Osteoblast (primary cell): ENCODE results near the gene DNAJC5. TPM values are rescaled to one million over a fixed set of nuclear protein-coding genes. Genes with fewer than 3 reads are reported as not detected.
A peak's percentile ranks its signal among the peaks of the same experiment; 100 is the strongest.

Source experiments
- DNase-seq: peaks from one replicate; pipeline ENCODE4 v3.0.0; 2011; ENCODE audit warnings: low spot score, mixed read lengths; ENCODE audit not compliant: insufficient read length; ENCODE audit errors: missing footprints
- H2AFZ ChIP-seq: 2 replicates; pipeline ENCODE4 v1.6.0; 2011; ENCODE audit warnings: mild to moderate bottlenecking, low read length
- H3K27ac ChIP-seq: 2 replicates; pipeline ENCODE4 v1.5.1; 2011; ENCODE audit warnings: mild to moderate bottlenecking, low read depth, low read length, moderate library complexity
- H3K27me3 ChIP-seq: 2 replicates; pipeline ENCODE4 v1.6.0; 2012; ENCODE audit warnings: mild to moderate bottlenecking, control low read depth, inconsistent platforms, low read length, moderate library complexity; ENCODE audit not compliant: insufficient read depth
- H3K36me3 ChIP-seq: 2 replicates; pipeline ENCODE4 v1.5.1; 2011; ENCODE audit warnings: mild to moderate bottlenecking, low read length, control low read depth, moderate library complexity; ENCODE audit not compliant: insufficient read depth
- H3K4me1 ChIP-seq: 2 replicates; pipeline ENCODE4 v1.5.1; 2011; ENCODE audit warnings: mild to moderate bottlenecking, low read length, control low read depth, moderate library complexity; ENCODE audit not compliant: insufficient read depth
- H3K4me2 ChIP-seq: 2 replicates; pipeline ENCODE4 v1.6.0; 2011; ENCODE audit warnings: mild to moderate bottlenecking, low read length; ENCODE audit not compliant: insufficient read depth
- H3K4me3 ChIP-seq: fragments of 200-600 bp; sonication (generic); 3 replicates; pipeline ENCODE4 v1.5.1; 2012; ENCODE audit warnings: mild to moderate bottlenecking, low read length, inconsistent platforms; ENCODE audit not compliant: insufficient read depth
- H3K79me2 ChIP-seq: 2 replicates; pipeline ENCODE4 v1.6.0; 2012; ENCODE audit warnings: mild to moderate bottlenecking, low read length, control low read depth, inconsistent platforms; ENCODE audit not compliant: insufficient read depth
- H3K9me3 ChIP-seq: 2 replicates; pipeline ENCODE4 v1.5.1; 2011; ENCODE audit warnings: low read depth, low read length, control low read depth
- H4K20me1 ChIP-seq: 2 replicates; pipeline ENCODE4 v1.6.0; 2012; ENCODE audit warnings: mild to moderate bottlenecking, low read length, control low read depth; ENCODE audit not compliant: insufficient read depth
- CTCF ChIP-seq: IDR thresholded peaks from 2 replicates; pipeline ENCODE4 v1.5.1; 2011; ENCODE audit warnings: mild to moderate bottlenecking, low read depth, low read length, moderate library complexity; ENCODE audit errors: extremely low read depth
- total RNA-seq: library from RNA; depleted of rRNA; stranded (reverse); fragments of >200 nt; gene quantifications from 2 replicates; pipeline ENCODE4 v1.2.3, GENCODE V29; 2012

DNAJC5 gene
- total RNA-seq, 1 donor = 53.9 TPM

- no peak overlapping the region for H3K4me3 ChIP-seq
- H2AFZ ChIP-seq = no peak overlapping the region
- no peak overlapping the region for H3K27ac ChIP-seq
- peaks cover 15% of the 10 kb centered on the region for H4K20me1 ChIP-seq
- no peaks in the 10 kb centered on the region for H3K9me3 ChIP-seq
- H3K4me1 ChIP-seq = peaks cover 26% of the 10 kb centered on the region
- peaks cover 9% of the 10 kb centered on the region for H3K27me3 ChIP-seq
- no peak for TF ChIP-seq CTCF
- H3K79me2 ChIP-seq = peaks cover 32% of the 10 kb centered on the region
- no peak overlapping the region for H3K4me2 ChIP-seq
- peaks cover 6% of the 10 kb centered on the region for H3K36me3 ChIP-seq
- peak; percentile 85 for DNase-seq
These were observed 34.4 kb upstream of the DNAJC5 start for GRCh38 chr20:63860325-63861051.

DNA sequence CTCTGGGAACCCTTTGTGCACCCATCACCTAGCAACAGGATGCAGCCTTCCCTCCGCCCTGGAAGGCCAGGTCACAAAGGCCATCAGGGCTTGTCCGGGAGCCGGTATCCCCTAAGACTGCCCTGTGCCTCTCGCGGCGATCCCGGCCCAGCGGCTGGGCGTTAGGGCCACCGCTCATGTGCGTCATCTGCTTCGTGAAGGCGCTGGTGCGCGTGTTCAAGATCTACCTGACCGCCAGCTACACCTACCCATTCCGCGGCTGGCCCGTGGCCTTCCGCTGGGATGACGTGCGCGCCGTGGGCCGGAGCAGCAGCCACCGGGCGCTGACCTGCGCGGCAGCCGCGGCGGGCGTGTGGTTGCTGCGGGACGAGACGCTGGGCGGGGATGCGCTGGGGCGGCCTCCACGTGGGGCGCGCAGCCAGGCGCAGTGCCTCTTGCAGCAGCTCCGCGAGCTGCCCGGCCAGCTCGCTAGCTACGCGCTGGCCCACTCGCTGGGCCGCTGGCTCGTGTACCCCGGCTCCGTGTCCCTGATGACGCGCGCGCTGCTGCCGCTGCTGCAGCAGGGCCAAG lies 33.5 kb upstream of the DNAJC5 start, which contains the start of gene ABHD16B:
Gene ABHD16B, plus strand, starts transcription at position 134 of the 570 bp plus-strand sequence. Its CDS starts 43 bp downstream, at position 177.
- DNase-seq = peak; percentile 51
- Histone ChIP-seq H2AFZ (no peak within 1 kb of the TSS), H3K27me3 (no peaks in the 10 kb centered on the region), H3K9me3 (no peaks in the 10 kb centered on the region), H4K20me1 (peaks cover 16% of the 10 kb centered on the region), H3K79me2 (peaks cover 42% of the 10 kb centered on the region), H3K4me1 (peaks cover 31% of the 10 kb centered on the region), H3K4me2 (no peak within 1 kb of the TSS), H3K27ac (no peak within 1 kb of the TSS), H3K4me3 (no peak within 1 kb of the TSS), H3K36me3 (peaks cover 6% of the 10 kb centered on the region)
- no peak for TF ChIP-seq CTCF

DNA sequence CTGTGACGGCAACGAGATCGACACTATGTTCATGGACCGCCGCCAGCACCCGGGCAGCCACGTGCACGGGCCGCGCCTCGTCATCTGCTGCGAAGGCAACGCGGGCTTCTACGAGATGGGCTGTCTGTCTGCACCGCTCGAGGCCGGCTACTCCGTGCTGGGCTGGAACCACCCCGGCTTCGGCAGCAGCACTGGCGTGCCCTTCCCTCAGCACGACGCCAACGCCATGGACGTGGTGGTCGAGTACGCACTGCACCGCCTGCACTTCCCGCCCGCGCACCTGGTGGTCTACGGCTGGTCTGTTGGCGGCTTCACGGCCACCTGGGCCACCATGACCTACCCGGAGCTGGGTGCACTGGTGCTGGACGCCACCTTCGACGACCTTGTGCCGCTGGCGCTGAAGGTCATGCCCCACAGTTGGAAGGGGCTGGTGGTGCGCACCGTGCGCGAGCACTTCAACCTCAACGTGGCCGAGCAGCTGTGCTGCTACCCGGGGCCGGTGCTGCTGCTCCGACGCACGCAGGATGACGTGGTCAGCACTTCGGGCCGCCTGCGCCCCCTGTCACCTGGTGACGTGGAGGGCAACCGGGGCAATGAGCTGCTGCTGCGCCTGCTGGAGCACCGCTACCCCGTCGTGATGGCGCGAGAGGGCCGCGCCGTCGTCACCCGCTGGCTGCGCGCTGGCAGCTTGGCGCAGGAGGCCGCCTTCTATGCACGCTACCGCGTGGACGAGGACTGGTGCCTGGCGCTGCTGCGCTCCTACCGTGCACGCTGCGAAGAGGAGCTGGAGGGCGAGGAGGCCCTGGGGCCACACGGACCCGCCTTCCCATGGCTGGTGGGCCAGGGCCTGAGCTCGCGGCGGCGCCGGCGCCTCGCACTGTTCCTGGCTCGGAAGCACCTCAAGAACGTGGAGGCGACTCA lies 32.7 kb upstream of the DNAJC5 start:
- DNase-seq = peak; percentile 71
- Histone ChIP-seq H3K4me1 (peaks cover 32% of the 10 kb centered on the region), H3K79me2 (peaks cover 49% of the 10 kb centered on the region), H4K20me1 (peaks cover 17% of the 10 kb centered on the region), H2AFZ (no peak overlapping the region), H3K27ac (no peak overlapping the region), H3K36me3 (peaks cover 6% of the 10 kb centered on the region), H3K4me2 (no peak overlapping the region), H3K4me3 (no peak overlapping the region), H3K27me3 (no peaks in the 10 kb centered on the region), H3K9me3 (no peaks in the 10 kb centered on the region)
- no peak for TF ChIP-seq CTCF
